WERI-Rb-1 (cell line): ENCODE results near the gene MTUS2.

Experiments
- DNase-seq: peaks from one replicate; pipeline ENCODE4 v3.0.0-alpha.2; 2020
- H3K27ac ChIP-seq: fragments of 250-450 bp; sonication (Bioruptor Pico); 2 replicates; pipeline ENCODE4 v1.5.1; 2020; ENCODE audit warnings: mild to moderate bottlenecking, moderate library complexity
- H3K27me3 ChIP-seq: fragments of 250-450 bp; sonication (Bioruptor Pico); 2 replicates; pipeline ENCODE4 v1.5.1; 2021; ENCODE audit warnings: mild to moderate bottlenecking, low read depth, moderate library complexity; ENCODE audit not compliant: insufficient read depth, severe bottlenecking
- H3K36me3 ChIP-seq: fragments of 250-450 bp; sonication (Bioruptor Pico); 2 replicates; pipeline ENCODE4 v1.5.1; 2020; ENCODE audit warnings: mild to moderate bottlenecking, moderate library complexity
- H3K4me3 ChIP-seq: 2 replicates; pipeline ENCODE4 v1.5.1; 2011; ENCODE audit warnings: low read depth, mild to moderate bottlenecking, control low read depth, low read length
- H3K9me3 ChIP-seq: fragments of 250-450 bp; sonication (Bioruptor Pico); 2 replicates; pipeline ENCODE4 v1.5.1; 2021; ENCODE audit warnings: mild to moderate bottlenecking, moderate library complexity; ENCODE audit not compliant: severe bottlenecking
- TF ChIP-seq, protein P1 (sequence below): IDR thresholded peaks from 2 replicates; pipeline ENCODE4 v1.5.1; 2011; ENCODE audit warnings: low read depth, mild to moderate bottlenecking, control low read depth, inconsistent platforms, low read length

Gene MTUS2

DNA sequence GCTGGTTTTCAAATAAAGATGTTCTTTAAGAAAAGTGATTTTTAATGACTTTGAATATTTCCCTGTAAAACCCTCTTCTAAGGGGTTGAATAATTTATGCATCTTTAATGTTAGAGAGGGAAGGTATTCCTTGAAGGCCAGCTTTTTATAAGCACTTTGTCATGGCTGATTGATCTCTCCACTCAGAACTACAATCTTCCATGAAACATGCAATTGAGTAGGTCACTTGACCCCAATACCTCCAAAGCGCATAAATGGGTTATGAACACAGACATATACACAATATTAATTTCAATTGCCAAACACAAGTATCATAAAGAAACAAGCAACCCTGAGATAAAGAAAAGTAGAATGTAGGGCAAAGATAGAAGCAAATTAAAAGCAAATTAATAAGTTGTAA is 359.9 kb downstream of the MTUS2 start:
- Histone ChIP-seq H3K9me3 (no peaks in the 10 kb centered on the region), H3K36me3 (no peaks in the 10 kb centered on the region), H3K27ac (no peak overlapping the region), H3K27me3 (no peaks in the 10 kb centered on the region), H3K4me3 (no peak overlapping the region)
- no peak for DNase-seq
- TF ChIP-seq, protein P1, sequence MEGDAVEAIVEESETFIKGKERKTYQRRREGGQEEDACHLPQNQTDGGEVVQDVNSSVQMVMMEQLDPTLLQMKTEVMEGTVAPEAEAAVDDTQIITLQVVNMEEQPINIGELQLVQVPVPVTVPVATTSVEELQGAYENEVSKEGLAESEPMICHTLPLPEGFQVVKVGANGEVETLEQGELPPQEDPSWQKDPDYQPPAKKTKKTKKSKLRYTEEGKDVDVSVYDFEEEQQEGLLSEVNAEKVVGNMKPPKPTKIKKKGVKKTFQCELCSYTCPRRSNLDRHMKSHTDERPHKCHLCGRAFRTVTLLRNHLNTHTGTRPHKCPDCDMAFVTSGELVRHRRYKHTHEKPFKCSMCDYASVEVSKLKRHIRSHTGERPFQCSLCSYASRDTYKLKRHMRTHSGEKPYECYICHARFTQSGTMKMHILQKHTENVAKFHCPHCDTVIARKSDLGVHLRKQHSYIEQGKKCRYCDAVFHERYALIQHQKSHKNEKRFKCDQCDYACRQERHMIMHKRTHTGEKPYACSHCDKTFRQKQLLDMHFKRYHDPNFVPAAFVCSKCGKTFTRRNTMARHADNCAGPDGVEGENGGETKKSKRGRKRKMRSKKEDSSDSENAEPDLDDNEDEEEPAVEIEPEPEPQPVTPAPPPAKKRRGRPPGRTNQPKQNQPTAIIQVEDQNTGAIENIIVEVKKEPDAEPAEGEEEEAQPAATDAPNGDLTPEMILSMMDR: no peak

DNA sequence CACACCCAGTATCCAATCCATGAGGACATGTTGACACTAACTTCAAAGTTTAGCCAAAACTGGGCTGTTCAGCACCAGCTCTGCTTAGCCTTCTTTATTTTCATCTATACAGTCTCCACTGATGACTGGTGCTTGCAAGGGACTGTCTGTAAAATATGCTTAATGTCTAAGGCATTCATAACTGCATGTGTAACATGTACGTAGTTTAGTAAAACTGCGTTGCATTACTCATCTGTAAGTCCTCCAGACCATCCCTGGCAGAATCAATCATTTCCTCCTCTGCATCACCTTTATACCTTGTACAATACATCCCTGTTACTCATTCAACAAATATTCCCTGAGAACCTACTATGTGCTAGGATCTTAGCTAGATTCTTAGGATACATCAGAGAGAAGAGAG is 362.1 kb downstream of the MTUS2 start:
- Histone ChIP-seq H3K36me3 (no peaks in the 10 kb centered on the region), H3K4me3 (no peak overlapping the region), H3K27ac (no peak overlapping the region), H3K9me3 (no peaks in the 10 kb centered on the region), H3K27me3 (no peaks in the 10 kb centered on the region)
- TF ChIP-seq, protein P1: no peak
- DNase-seq: no peak

DNA sequence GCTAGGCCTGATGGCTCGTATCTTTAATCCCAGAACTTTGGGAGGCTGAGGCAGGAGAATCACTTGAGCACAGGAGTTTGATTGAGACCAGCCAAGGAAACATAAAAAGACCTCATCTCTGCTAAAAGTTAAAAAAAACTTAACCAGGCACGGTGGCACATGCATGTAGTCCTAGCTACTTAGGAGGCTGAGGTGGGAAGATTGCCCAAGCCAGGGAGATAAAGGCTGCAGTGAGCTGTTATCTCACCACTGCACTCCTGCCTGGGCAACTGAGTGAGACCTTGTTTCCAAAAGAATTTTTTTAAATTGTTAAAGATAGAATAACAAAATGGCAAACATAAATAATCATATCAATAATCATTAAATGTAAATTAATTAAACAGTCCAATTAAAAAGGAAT is 365.8 kb downstream of the MTUS2 start:
- Histone ChIP-seq H3K4me3 (no peak overlapping the region), H3K27me3 (no peaks in the 10 kb centered on the region), H3K27ac (no peak overlapping the region), H3K36me3 (no peaks in the 10 kb centered on the region), H3K9me3 (no peaks in the 10 kb centered on the region)
- DNase-seq: no peak
- TF ChIP-seq, protein P1: no peak

DNA sequence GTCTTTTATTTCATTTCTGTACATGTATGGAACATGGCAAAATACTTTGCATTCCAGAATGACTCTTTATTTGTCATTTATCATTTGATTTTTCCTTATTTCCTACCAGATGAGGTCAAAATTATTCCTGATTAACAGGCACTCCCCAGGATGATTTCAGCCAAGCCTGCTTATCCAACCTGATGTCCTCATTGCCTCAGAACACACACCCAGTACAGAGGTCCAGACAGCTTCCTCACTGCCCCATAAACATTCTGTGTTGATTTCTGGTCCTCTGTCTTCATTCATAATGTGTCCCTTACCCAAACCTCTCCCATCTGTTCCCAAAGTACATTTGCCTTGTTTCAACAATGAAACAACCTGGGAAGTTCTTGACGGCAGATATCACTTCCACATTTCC is 367.4 kb downstream of the MTUS2 start:
- Histone ChIP-seq H3K27ac (no peak overlapping the region), H3K9me3 (no peaks in the 10 kb centered on the region), H3K27me3 (no peaks in the 10 kb centered on the region), H3K36me3 (no peaks in the 10 kb centered on the region), H3K4me3 (no peak overlapping the region)
- DNase-seq: no peak
- TF ChIP-seq, protein P1: no peak

DNA sequence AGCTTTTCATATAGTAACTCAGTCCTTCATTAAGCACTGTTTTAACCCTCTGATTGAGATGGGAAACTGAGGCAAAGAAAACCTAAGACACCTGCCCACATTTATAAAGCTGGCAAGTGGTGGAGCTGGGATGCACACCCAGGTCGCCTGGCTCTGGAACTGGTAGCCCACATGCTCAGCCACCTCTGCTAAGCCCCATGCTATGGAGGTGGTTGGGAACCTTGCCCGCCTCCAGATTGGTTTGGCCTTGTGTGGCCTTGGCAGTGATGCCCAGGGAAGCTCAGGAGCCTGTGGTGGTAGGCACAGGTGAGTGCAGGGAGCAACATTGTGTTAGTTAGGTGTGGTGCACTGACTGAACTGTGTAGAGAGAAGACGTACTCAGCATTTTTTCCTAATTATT is 370.2 kb downstream of the MTUS2 start:
- no peaks in the 10 kb centered on the region for H3K27me3 ChIP-seq
- no peaks in the 10 kb centered on the region for H3K36me3 ChIP-seq
- H3K9me3 ChIP-seq: no peaks in the 10 kb centered on the region
- H3K4me3 ChIP-seq: no peak overlapping the region
- no peak for DNase-seq
- TF ChIP-seq, protein P1: no peak
- no peak overlapping the region for H3K27ac ChIP-seq

DNA sequence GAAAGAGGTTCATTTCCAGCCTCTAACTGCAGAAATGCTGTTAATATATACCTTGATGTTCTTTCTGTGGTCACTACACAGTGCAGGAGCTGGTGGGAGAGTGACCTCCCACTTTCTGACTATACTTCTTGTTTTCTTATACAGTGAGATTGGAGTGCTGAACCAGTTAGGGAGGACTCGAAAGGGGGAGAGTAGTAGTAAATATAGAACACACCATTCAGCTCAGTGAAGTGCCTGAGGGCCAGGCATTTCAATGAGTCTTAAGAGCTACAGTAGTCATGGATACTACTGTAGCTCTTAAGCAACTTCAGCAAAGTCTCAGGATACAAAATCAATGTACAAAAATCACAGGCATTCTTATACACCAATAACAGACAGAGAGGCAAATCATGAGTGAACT is 372.9 kb downstream of the MTUS2 start:
- DNase-seq: no peak
- H3K9me3 ChIP-seq: no peaks in the 10 kb centered on the region
- H3K27ac ChIP-seq: no peak overlapping the region
- no peaks in the 10 kb centered on the region for H3K36me3 ChIP-seq
- no peaks in the 10 kb centered on the region for H3K27me3 ChIP-seq
- H3K4me3 ChIP-seq: no peak overlapping the region
- TF ChIP-seq, protein P1: no peak
